WTC11 (cell line): ENCODE measurements around the gene RGS19. TPM values are rescaled to one million over a fixed set of nuclear protein-coding genes. Genes with fewer than 3 reads are reported as not detected.

ENCODE experiments used
- ATAC-seq: fragments of 200-7000 bp; cut with Tn5 transposase; 2 replicates; pipeline ENCODE4 v1.10.0; 2021; ENCODE audit warnings: mild to moderate bottlenecking, moderate library complexity
- CTCF ChIA-PET: fragments of 300-600 bp; sonication (Branson Sonifier 250); formaldehyde crosslinking; loops from one replicate; lab custom pipeline; 2021; ENCODE audit warnings: antibody characterized with exemption; lab: Charles Lee
- POLR2A ChIA-PET: fragments of 350-600 bp; sonication (Branson Sonifier 250); formaldehyde crosslinking; loops from one replicate; lab custom pipeline; 2021; ENCODE audit warnings: antibody characterized with exemption; lab: Charles Lee
- DNase-seq: peaks from one replicate; pipeline ENCODE4 v3.0.0; 2021; ENCODE audit warnings: low spot score
- H3K27ac Mint-ChIP-seq: 2 replicates; pipeline ENCODE4 v1.8.0; 2021; ENCODE audit warnings: mixed read lengths
- H3K27me3 Mint-ChIP-seq: 2 replicates; pipeline ENCODE4 v1.8.0; 2021; ENCODE audit warnings: low read depth, mild to moderate bottlenecking, moderate library complexity, mixed read lengths
- H3K36me3 Mint-ChIP-seq: 2 replicates; pipeline ENCODE4 v1.8.0; 2021; ENCODE audit warnings: mixed read lengths
- H3K4me1 Mint-ChIP-seq: 2 replicates; pipeline ENCODE4 v1.8.0; 2022; ENCODE audit warnings: mixed read lengths
- H3K4me3 Mint-ChIP-seq: 2 replicates; pipeline ENCODE4 v1.8.0; 2021; ENCODE audit warnings: mild to moderate bottlenecking, moderate library complexity, mixed read lengths
- H3K9me3 Mint-ChIP-seq: 2 replicates; pipeline ENCODE4 v1.8.0; 2021; ENCODE audit warnings: mixed read lengths
- ATF3 ChIP-seq: sonication (generic); formaldehyde crosslinking; conservative IDR thresholded peaks from 2 replicates; pipeline ENCODE4 v1.8.1; 2022; ENCODE audit warnings: mild to moderate bottlenecking, missing genetic modification reagents
- ELF4 ChIP-seq: sonication (generic); formaldehyde crosslinking; IDR thresholded peaks from 2 replicates; pipeline ENCODE4 v1.8.1; 2022; ENCODE audit warnings: low read depth, mild to moderate bottlenecking, moderate library complexity, missing genetic modification reagents
- FOXJ3 ChIP-seq: sonication (generic); formaldehyde crosslinking; IDR thresholded peaks from 2 replicates; pipeline ENCODE4 v1.9.0; 2021; ENCODE audit warnings: missing genetic modification reagents, mild to moderate bottlenecking, borderline replicate concordance
- GABPB1 ChIP-seq: sonication (generic); formaldehyde crosslinking; IDR thresholded peaks from 2 replicates; pipeline ENCODE4 v1.8.1; 2023; ENCODE audit warnings: mild to moderate bottlenecking, missing genetic modification reagents
- GTF2I ChIP-seq: fragments of 250-450 bp; sonication (Bioruptor Pico); conservative IDR thresholded peaks from 2 replicates; pipeline ENCODE4 v1.4.0; 2021; ENCODE audit warnings: mild to moderate bottlenecking
- IRF2 ChIP-seq: sonication (generic); formaldehyde crosslinking; IDR thresholded peaks from 2 replicates; pipeline ENCODE4 v1.8.0; 2022; ENCODE audit warnings: low read depth, missing genetic modification reagents, borderline replicate concordance
- RORB ChIP-seq: fragments of 250-450 bp; sonication (Bioruptor Pico); IDR thresholded peaks from 2 replicates; pipeline ENCODE4 v1.9.0; 2021; ENCODE audit warnings: mild to moderate bottlenecking
- USF2 ChIP-seq: sonication (generic); formaldehyde crosslinking; IDR thresholded peaks from 2 replicates; pipeline ENCODE4 v1.8.1; 2023; ENCODE audit warnings: mild to moderate bottlenecking, missing genetic modification reagents, moderate library complexity
- total RNA-seq: library from RNA; stranded (reverse); gene quantifications from 3 replicates; pipeline ENCODE4 v1.2.3, GENCODE V29; 2021
- TF ChIP-seq, protein P1 (sequence below): sonication (generic); formaldehyde crosslinking; IDR thresholded peaks from 2 replicates; pipeline ENCODE4 v1.8.1; 2022; ENCODE audit warnings: mild to moderate bottlenecking, missing genetic modification reagents, moderate library complexity, borderline replicate concordance

Gene RGS19
- total RNA-seq, 1 experiment from 2014 or later = 13.8 TPM

DNA sequence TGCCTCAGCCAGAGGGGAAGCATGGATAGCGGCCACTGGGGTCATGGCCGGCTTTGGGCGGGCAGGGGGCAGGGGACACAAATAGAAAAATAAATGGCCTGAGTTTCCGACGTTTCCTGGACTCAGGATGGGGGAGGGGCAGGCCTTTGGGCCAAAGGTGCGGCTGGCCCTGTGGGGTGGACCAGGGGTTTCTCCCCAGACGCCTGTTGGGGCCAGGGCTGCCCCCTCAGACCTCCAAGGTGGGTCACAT is 22.8 kb downstream of the RGS19 start (continued):
- TF ChIP-seq ELF4 (CRISPR knock-in tag) (no peak), RORB (CRISPR knock-in tag) (no peak)

DNA sequence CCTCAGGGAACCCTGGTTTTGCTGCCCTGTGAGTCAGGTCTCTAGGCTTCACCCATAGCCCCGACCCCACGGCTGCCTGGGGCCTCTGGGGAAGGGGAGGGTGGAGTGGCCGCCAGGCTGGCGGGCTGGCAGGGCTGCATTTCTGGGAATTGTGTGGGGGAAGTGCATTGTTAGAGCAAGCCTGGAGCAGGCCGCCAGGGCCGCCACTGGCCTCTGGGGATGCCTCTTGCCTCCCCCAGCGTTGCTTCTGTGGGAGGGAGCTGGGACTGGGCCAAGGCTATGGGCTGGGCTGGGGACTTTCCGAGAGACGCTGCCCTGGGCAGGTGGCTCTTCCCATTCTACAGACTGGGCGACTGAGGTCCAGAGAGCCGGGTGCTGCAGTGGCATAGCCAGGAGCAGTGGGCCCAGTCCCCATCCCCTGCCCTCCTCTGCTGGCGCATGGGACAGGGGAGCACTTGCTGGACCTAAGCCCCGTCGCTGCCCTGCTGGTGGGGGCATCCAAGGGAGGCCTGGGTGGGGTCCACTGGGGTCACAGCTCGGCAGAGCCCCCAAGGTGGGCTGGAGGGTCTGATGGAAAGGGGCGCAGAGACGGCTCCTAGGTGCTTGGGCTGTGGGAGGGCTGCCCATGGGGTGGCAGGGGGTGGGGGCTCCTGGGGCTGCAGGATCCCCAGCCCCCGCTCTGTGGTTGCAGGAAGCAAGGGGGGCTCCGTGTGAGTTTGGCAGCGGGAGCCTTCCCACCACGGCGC is 23.3 kb downstream of the RGS19 start:
- ChIA-PET POLR2A (no interaction called here), CTCF (interaction anchor here (1.2 to 2.9 kb wide), 8 partner anchors 10 to 200 kb away, joined by 3 to 40 read pairs (median 8); partner anchors contain the start of genes OPRL1, PRPF6, RGS19 and SAMD10)
- peaks cover 22% of the 10 kb centered on the region for H3K4me1 Mint-ChIP-seq
- peaks cover 13% of the 10 kb centered on the region for H3K27me3 Mint-ChIP-seq
- no peak for ATAC-seq
- TF ChIP-seq GTF2I = 0 out of 2 replicates have a peak, but pooled peaks have one; percentile 48
- no peak for TF ChIP-seq USF2 (CRISPR knock-in tag)
- no peak for TF ChIP-seq FOXJ3 (CRISPR knock-in tag)
- no peak overlapping the region for H3K4me3 Mint-ChIP-seq
- H3K27ac Mint-ChIP-seq = no peak overlapping the region
- no peaks in the 10 kb centered on the region for H3K9me3 Mint-ChIP-seq
- H3K36me3 Mint-ChIP-seq = no peaks in the 10 kb centered on the region
- DNase-seq = no peak

DNA sequence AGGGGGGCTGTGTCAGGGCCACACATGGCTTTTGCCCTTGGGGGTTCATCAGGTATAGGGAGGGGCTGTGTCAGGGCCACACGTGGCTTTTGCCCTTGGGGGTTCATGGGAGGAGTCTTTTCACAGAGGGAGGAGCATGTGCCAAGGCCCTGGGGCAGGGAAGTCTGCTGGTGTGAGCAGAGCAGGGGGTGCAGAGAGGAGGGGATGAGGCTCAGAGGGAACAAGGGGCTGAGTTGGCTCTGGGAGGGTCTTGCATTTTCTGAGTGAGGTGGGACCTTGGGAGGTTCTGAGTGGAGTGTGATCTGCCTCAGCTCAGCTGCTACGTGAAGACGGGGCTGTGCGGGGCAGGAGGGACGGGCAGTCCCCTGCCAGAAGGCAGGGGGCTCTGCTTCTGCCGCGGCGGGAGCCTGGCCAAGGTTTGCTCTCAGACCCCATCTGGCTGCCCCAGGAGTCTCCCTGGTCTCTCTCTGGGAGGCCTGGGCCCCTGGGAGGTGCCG is 23.9 kb downstream of the RGS19 start:
- no peak overlapping the region for H3K27ac Mint-ChIP-seq

DNA sequence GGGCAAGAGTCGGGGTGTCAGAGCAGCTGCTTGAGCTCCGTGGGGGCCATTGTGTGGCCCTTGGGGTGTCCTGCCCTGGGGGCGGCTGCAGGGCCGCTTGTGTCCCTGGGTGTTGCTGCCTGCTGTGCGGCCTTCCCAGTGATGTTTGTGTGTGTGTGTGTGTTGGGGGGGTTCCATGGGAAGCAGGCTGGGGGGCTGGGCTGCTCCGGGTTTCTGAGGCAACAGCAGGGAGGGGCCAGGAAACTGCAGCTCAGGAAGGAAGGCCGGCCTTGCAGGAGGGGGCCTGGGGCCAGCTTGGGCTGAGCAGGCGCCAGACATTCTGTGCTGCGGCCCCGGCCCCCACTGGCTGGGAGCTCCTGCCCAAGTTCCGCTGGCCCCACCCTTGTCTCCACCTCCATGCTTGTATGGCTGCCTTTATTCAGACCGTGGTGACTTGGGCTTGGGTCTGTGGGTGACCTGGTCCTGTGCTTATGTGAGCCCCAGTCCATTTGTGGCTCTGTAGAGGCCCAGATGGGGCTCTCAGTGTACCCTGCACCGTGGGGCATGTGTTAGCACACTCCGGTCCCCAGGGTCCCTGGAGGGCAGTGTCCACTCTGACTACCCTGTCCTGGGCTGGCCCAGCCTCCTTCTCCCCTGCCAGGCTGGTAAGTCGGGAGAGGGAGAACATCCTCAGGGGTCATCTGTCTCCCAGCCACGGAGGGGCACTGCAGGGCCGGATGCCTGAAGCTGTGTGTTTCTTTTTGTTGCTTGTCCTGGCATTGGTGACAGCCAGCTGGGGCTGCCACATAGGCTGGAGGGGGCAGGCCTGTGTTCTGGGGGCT is 25.3 kb downstream of the RGS19 start:
- Mint-ChIP-seq H3K36me3 (no peaks in the 10 kb centered on the region), H3K27ac (peak overlapping the region; percentile 74; the same call in 1 of the 2 replicates), H3K27me3 (peaks cover 24% of the 10 kb centered on the region), H3K9me3 (no peaks in the 10 kb centered on the region), H3K4me3 (no peak overlapping the region), H3K4me1 (peaks cover 22% of the 10 kb centered on the region)
- ChIA-PET CTCF (interaction anchor here (0.6 to 3.4 kb wide), 13 partner anchors 8 to 168 kb away, joined by 3 to 53 read pairs (median 7); partner anchors contain the start of genes LKAAEAR1, OPRL1, PRPF6 and SAMD10), POLR2A (interaction anchor here (0.6 to 1.4 kb wide), 3 partner anchors 25 to 91 kb away, joined by 3 read pairs; no protein-coding TSS in a partner anchor)
- TF ChIP-seq, protein P1, sequence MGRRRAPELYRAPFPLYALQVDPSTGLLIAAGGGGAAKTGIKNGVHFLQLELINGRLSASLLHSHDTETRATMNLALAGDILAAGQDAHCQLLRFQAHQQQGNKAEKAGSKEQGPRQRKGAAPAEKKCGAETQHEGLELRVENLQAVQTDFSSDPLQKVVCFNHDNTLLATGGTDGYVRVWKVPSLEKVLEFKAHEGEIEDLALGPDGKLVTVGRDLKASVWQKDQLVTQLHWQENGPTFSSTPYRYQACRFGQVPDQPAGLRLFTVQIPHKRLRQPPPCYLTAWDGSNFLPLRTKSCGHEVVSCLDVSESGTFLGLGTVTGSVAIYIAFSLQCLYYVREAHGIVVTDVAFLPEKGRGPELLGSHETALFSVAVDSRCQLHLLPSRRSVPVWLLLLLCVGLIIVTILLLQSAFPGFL (CRISPR knock-in tag) = no peak
- TF ChIP-seq IRF2 (CRISPR knock-in tag) (no peak), GABPB1 (CRISPR knock-in tag) (peak; percentile 88)
- peak; percentile 56 for DNase-seq
- peak; percentile 20 for ATAC-seq

More for the DNA sequence above, 23.9 kb downstream of the RGS19 start:
- ATAC-seq (no peak), DNase-seq (no peak)
- H3K36me3 Mint-ChIP-seq = no peaks in the 10 kb centered on the region
- POLR2A ChIA-PET = interaction anchor here (0.6 kb wide), 1 partner anchor 153 kb away, joined by 3 read pairs; no protein-coding TSS in a partner anchor
- no peak for TF ChIP-seq ATF3
- TF ChIP-seq GTF2I = peak; percentile 62; the same call in 1 of the 2 replicates
- H3K9me3 Mint-ChIP-seq = no peaks in the 10 kb centered on the region
- H3K4me1 Mint-ChIP-seq = peaks cover 22% of the 10 kb centered on the region
- CTCF ChIA-PET = interaction anchor here (1.9 to 2.4 kb wide), 3 partner anchors 11 to 14 kb away, joined by 7 to 12 read pairs (median 11); no protein-coding TSS in a partner anchor
- no peak overlapping the region for H3K4me3 Mint-ChIP-seq
- peaks cover 19% of the 10 kb centered on the region for H3K27me3 Mint-ChIP-seq

DNA sequence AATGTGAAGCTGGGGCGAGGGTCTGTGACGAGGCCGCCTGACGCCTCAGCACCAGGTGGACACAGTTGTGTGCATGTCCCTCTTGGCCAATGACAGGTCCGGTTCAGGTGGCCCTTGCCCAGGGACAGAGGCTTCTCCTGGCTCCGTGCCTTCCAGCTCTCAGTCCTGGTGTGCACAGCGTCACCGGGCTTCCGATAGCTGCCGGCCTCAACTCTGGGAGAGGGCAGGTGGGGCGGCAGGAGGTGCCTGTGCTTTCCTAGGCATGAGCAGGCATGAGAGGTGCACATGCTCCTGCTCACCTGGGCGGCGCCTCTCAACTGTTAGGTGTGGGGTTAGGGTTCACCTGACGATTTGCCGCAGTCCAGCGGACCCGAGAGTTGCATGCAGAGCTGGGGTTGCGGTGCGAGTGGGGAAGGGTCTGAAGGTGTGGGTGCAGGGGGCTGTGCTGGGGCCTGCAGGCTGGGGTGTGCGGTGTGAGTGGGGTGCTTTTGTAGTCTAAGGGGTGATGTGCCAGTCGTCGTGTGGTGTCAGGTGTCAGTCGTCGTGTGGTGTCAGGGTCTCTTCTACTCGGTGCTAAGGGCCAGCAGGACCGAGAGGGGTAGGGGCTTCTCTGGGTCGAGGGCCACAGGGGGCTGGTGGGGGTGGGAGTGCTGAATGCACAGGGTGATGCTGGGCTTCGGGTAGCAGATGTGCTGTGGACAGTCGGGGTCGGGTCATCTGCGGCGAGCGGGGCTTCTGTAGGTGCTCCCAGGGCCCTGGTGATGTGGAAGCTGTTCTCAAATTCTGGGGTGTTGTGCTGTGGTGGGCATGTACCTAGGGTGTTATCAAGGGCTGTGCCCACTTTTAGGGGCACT is 26.1 kb downstream of the RGS19 start:
- TF ChIP-seq ELF4 (CRISPR knock-in tag) (no peak), GABPB1 (CRISPR knock-in tag) (peak; percentile 71)
- H3K27me3 Mint-ChIP-seq = peaks cover 29% of the 10 kb centered on the region
- ChIA-PET POLR2A (interaction anchor here (0.6 to 1.4 kb wide), 3 partner anchors 10 to 428 kb away, joined by 3 to 10 read pairs (median 3); no protein-coding TSS in a partner anchor), CTCF (interaction anchor here (0.9 to 3.4 kb wide), 11 partner anchors 8 to 112 kb away, joined by 3 to 53 read pairs (median 11); partner anchors contain the start of genes LKAAEAR1, PRPF6, SAMD10 and TCEA2)
- H3K4me3 Mint-ChIP-seq = no peak overlapping the region
- no peaks in the 10 kb centered on the region for H3K9me3 Mint-ChIP-seq
- H3K4me1 Mint-ChIP-seq = peaks cover 22% of the 10 kb centered on the region
- DNase-seq = no peak
- H3K27ac Mint-ChIP-seq = no peak overlapping the region
- no peaks in the 10 kb centered on the region for H3K36me3 Mint-ChIP-seq
- ATAC-seq = no peak
